Astrocyte (in vitro differentiated cells and primary cell): ENCODE results near the gene ARMH3. TPM values are rescaled to one million over a fixed set of nuclear protein-coding genes. Genes with fewer than 3 reads are reported as not detected.

ENCODE experiments used
- DNase-seq: peaks from one replicate; pipeline ENCODE4 v3.0.0-alpha.2; 2010; ENCODE audit warnings: low read depth
- FAIRE-seq: peaks from 2 replicates; lab custom pipeline; 2011; peaks lifted over from hg19 to GRCh38; lab: Jason Lieb, UNC
- H2AFZ ChIP-seq: 2 replicates; pipeline ENCODE4 v1.6.0; 2012; ENCODE audit warnings: low read depth, low read length, inconsistent platforms
- H3K27ac ChIP-seq: 2 replicates; pipeline ENCODE4 v1.5.1; 2011; ENCODE audit warnings: low read depth, low read length, inconsistent platforms
- H3K27me3 ChIP-seq: 2 replicates; pipeline ENCODE4 v1.6.0; 2011; ENCODE audit warnings: low read length, inconsistent platforms; ENCODE audit not compliant: insufficient read depth
- H3K36me3 ChIP-seq: 2 replicates; pipeline ENCODE4 v1.5.1; 2011; ENCODE audit warnings: low read length, inconsistent platforms; ENCODE audit not compliant: insufficient read depth
- H3K4me1 ChIP-seq: 2 replicates; pipeline ENCODE4 v1.5.1; 2011; ENCODE audit warnings: low read length, inconsistent platforms; ENCODE audit not compliant: insufficient read depth
- H3K4me2 ChIP-seq: 2 replicates; pipeline ENCODE4 v1.6.0; 2012; ENCODE audit warnings: low read length, inconsistent platforms
- H3K4me3 ChIP-seq: 2 replicates; pipeline ENCODE4 v1.5.1; 2011; ENCODE audit warnings: low read depth, mild to moderate bottlenecking, low read length, inconsistent platforms; ENCODE audit not compliant: insufficient read depth
- H3K79me2 ChIP-seq: 2 replicates; pipeline ENCODE4 v1.6.0; 2012; ENCODE audit warnings: mild to moderate bottlenecking, low read length, inconsistent platforms; ENCODE audit not compliant: insufficient read depth
- H3K9ac ChIP-seq: 2 replicates; pipeline ENCODE4 v1.6.0; 2012; ENCODE audit warnings: mild to moderate bottlenecking, low read length, inconsistent platforms
- H3K9me3 ChIP-seq: 2 replicates; pipeline ENCODE4 v1.5.1; 2012; ENCODE audit warnings: low read depth, mild to moderate bottlenecking, low read length, inconsistent platforms; ENCODE audit not compliant: insufficient read depth
- H4K20me1 ChIP-seq: 2 replicates; pipeline ENCODE4 v1.6.0; 2012; ENCODE audit warnings: low read length, inconsistent platforms; ENCODE audit not compliant: insufficient read depth
- H3K27ac Mint-ChIP-seq: one replicate; pipeline ENCODE4 v1.8.0; 2021; ENCODE audit warnings: mild to moderate bottlenecking, mixed read lengths; ENCODE audit not compliant: unreplicated experiment
- H3K27me3 Mint-ChIP-seq: one replicate; pipeline ENCODE4 v1.8.0; 2021; ENCODE audit warnings: low read depth, mixed read lengths; ENCODE audit not compliant: unreplicated experiment
- H3K36me3 Mint-ChIP-seq: one replicate; pipeline ENCODE4 v1.8.0; 2021; ENCODE audit warnings: low read depth, mixed read lengths; ENCODE audit not compliant: unreplicated experiment
- H3K4me1 Mint-ChIP-seq: one replicate; pipeline ENCODE4 v1.8.0; 2021; ENCODE audit warnings: low read depth, mixed read lengths; ENCODE audit not compliant: unreplicated experiment
- H3K4me3 Mint-ChIP-seq: one replicate; pipeline ENCODE4 v1.8.0; 2021; ENCODE audit warnings: mild to moderate bottlenecking, moderate library complexity, mixed read lengths; ENCODE audit not compliant: unreplicated experiment
- H3K9me3 Mint-ChIP-seq: one replicate; pipeline ENCODE4 v1.8.0; 2021; ENCODE audit warnings: mild to moderate bottlenecking, mixed read lengths; ENCODE audit not compliant: unreplicated experiment
- EZH2 ChIP-seq: IDR thresholded peaks from 2 replicates; pipeline ENCODE4 v1.6.1; 2012; ENCODE audit warnings: mild to moderate bottlenecking, low read length, inconsistent platforms; ENCODE audit not compliant: insufficient read depth
- total RNA-seq: library from RNA; stranded (reverse); gene quantifications from 2 replicates; pipeline ENCODE4 v1.2.1, GENCODE V29; 2021
- TF ChIP-seq, protein P1 (sequence below): IDR thresholded peaks from 2 replicates; pipeline ENCODE4 v1.5.1; 2011; ENCODE audit warnings: low read depth, mild to moderate bottlenecking, inconsistent platforms, low read length, moderate library complexity; ENCODE audit not compliant: insufficient read depth

Gene ARMH3
- total RNA-seq, 1 donor from 2014 or later, result 22.6 TPM

DNA sequence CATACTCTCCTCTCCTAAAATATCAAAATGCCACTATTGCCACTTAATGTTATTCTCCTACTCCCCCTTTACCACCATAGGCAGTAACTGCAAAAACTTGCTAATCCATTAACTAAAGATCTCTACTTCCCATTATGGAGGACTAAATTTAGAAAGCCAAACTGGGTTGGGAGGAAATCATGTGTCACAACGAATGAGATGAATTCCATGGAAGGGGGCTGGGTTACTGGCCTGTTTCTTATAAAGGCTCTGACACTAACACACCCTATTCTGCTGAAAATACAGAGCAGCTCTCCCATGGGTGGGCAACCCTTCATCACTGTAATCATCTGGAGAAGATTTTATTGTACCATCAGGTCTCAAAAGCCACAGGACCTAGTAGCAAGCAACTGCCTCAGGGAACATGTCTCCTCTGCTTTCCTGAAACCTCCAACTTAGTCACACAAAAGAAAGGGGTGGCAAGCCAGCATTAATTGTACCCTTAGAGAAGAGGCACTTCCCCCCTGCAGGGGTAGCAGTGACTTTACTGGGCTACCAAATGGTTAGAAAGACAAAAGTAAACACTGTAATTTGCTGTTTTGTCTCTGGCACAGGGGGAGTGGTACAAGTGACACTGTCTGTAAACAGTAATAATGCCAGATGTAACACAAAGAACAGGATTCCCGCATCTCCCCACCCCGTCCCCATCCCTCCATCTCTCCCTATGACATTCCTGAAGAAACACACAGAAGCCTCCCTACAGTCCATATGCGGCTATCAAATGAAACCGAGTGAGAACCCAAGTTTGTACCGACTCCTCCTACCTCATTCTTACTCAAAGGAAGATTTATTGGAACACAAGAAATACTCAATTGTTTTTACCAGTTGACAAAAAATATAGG, 81.6 kb downstream of the ARMH3 start:
- Histone ChIP-seq H3K4me3 (no peak overlapping the region), H3K4me2 (peak overlapping the region; percentile 25), H3K4me1 (no peaks in the 10 kb centered on the region), H3K36me3 (peaks cover 6% of the 10 kb centered on the region), H3K9ac (no peak overlapping the region), H3K9me3 (no peaks in the 10 kb centered on the region), H3K27ac (no peak overlapping the region), H4K20me1 (no peaks in the 10 kb centered on the region), H2AFZ (no peak overlapping the region), H3K79me2 (no peaks in the 10 kb centered on the region), H3K27me3 (no peaks in the 10 kb centered on the region)
- FAIRE-seq (peak; percentile 43), DNase-seq (no peak)
- H3K4me3 Mint-ChIP-seq, result peak overlapping the region; percentile 43
- no peak overlapping the region for H3K27ac Mint-ChIP-seq
- H3K27me3 Mint-ChIP-seq, result no peaks in the 10 kb centered on the region
- no peaks in the 10 kb centered on the region for H3K9me3 Mint-ChIP-seq
- no peak for TF ChIP-seq EZH2
- TF ChIP-seq, protein P1, sequence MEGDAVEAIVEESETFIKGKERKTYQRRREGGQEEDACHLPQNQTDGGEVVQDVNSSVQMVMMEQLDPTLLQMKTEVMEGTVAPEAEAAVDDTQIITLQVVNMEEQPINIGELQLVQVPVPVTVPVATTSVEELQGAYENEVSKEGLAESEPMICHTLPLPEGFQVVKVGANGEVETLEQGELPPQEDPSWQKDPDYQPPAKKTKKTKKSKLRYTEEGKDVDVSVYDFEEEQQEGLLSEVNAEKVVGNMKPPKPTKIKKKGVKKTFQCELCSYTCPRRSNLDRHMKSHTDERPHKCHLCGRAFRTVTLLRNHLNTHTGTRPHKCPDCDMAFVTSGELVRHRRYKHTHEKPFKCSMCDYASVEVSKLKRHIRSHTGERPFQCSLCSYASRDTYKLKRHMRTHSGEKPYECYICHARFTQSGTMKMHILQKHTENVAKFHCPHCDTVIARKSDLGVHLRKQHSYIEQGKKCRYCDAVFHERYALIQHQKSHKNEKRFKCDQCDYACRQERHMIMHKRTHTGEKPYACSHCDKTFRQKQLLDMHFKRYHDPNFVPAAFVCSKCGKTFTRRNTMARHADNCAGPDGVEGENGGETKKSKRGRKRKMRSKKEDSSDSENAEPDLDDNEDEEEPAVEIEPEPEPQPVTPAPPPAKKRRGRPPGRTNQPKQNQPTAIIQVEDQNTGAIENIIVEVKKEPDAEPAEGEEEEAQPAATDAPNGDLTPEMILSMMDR, result no peak
- peaks cover 11% of the 10 kb centered on the region for H3K36me3 Mint-ChIP-seq
- peaks cover 14% of the 10 kb centered on the region for H3K4me1 Mint-ChIP-seq

DNA sequence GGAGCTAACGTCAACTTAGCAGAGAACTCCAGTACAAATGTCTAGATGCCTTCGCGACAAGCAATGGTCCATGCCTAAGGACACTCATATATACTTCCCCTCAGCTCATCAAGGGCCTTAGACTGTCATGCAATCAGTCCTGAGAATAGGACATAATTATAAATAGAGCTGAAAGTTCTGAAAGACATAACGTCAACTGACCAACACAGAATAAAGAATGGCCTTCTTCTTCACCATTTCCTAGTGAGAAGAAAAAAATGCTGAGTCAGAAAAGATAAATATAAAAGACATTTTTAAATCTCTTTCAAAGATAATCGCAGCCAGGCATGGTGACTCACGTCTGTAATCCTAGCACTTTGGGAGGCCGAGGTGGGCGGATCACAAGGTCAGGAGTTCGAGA, 83.2 kb downstream of the ARMH3 start:
- Mint-ChIP-seq H3K9me3 (no peaks in the 10 kb centered on the region), H3K27me3 (no peaks in the 10 kb centered on the region), H3K4me3 (no peak overlapping the region), H3K4me1 (peaks cover 19% of the 10 kb centered on the region), H3K36me3 (peaks cover 9% of the 10 kb centered on the region), H3K27ac (no peak overlapping the region)
- Histone ChIP-seq H3K9ac (no peak overlapping the region), H3K27ac (no peak overlapping the region), H3K4me2 (no peak overlapping the region), H4K20me1 (no peaks in the 10 kb centered on the region), H3K4me1 (peaks cover 6% of the 10 kb centered on the region), H3K9me3 (no peaks in the 10 kb centered on the region), H2AFZ (no peak overlapping the region), H3K79me2 (no peaks in the 10 kb centered on the region), H3K36me3 (peaks cover 6% of the 10 kb centered on the region), H3K27me3 (no peaks in the 10 kb centered on the region), H3K4me3 (no peak overlapping the region)
- no peak for DNase-seq
- no peak for TF ChIP-seq EZH2
- TF ChIP-seq, protein P1, result no peak
- no peak for FAIRE-seq

DNA sequence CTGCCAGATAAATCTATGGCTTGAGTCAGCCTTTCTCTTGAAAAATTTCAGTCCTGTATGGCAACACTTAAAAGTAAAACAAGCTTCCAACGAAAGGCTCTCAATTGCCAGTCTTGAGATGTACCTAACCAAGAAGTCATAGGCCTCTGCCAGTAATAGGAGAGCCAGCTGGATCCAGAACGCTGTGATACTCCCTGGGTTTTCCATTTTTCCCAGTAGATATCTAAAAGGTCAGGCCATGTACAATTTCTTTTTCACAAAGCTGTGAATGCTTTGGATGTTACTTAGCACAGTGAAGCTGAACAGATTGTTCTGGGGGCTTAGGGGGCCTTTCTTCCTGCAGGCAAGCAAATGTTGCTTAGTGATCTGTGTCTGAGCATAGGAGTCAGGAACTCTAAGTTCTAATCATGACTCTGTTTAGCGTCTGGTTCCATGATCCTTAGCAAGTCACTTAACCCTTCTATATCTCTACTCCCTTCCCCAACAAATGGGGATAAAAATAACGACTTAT, 86.5 kb downstream of the ARMH3 start:
- Histone ChIP-seq H3K4me3 (no peak overlapping the region), H4K20me1 (no peaks in the 10 kb centered on the region), H3K4me2 (no peak overlapping the region), H3K36me3 (peaks cover 6% of the 10 kb centered on the region), H3K9ac (no peak overlapping the region), H3K4me1 (peaks cover 8% of the 10 kb centered on the region), H2AFZ (no peak overlapping the region), H3K79me2 (no peaks in the 10 kb centered on the region), H3K27ac (no peak overlapping the region), H3K27me3 (no peaks in the 10 kb centered on the region), H3K9me3 (no peaks in the 10 kb centered on the region)
- Mint-ChIP-seq H3K9me3 (no peaks in the 10 kb centered on the region), H3K4me3 (no peak overlapping the region), H3K27me3 (no peaks in the 10 kb centered on the region), H3K27ac (no peak overlapping the region), H3K36me3 (peaks cover 7% of the 10 kb centered on the region), H3K4me1 (peaks cover 17% of the 10 kb centered on the region)
- TF ChIP-seq EZH2, result no peak
- TF ChIP-seq, protein P1, result no peak
- FAIRE-seq (no peak), DNase-seq (no peak)
